HUES48 (cell line): ENCODE results near the gene LIN54.
"Not testable (repeated sequence)": the region's sequence is repeated elsewhere in the genome, so short reads cannot be mapped to it uniquely, and the experiment has no call there.

Experiments used
- H3K27ac ChIP-seq: one replicate; pipeline ENCODE4 v1.7.0; 2013; ENCODE audit warnings: low read depth, low read length, inconsistent platforms
- H3K27me3 ChIP-seq: 2 replicates; pipeline ENCODE4 v1.6.1; 2013; ENCODE audit warnings: mild to moderate bottlenecking, low read length; ENCODE audit not compliant: control insufficient read depth, insufficient read depth
- H3K36me3 ChIP-seq: 2 replicates; pipeline ENCODE4 v1.6.1; 2013; ENCODE audit warnings: low read length; ENCODE audit not compliant: control insufficient read depth, insufficient read depth
- H3K4me1 ChIP-seq: 2 replicates; pipeline ENCODE4 v1.6.1; 2013; ENCODE audit warnings: mild to moderate bottlenecking, low read length; ENCODE audit not compliant: control insufficient read depth, insufficient read depth
- H3K4me3 ChIP-seq: 2 replicates; pipeline ENCODE4 v1.5.1; 2013; ENCODE audit warnings: mild to moderate bottlenecking, low read depth, low read length
- H3K9ac ChIP-seq: 2 replicates; pipeline ENCODE4 v1.6.1; 2013; ENCODE audit warnings: mild to moderate bottlenecking, low read depth, low read length, moderate library complexity
- H3K9me3 ChIP-seq: 2 replicates; pipeline ENCODE4 v1.6.1; 2013; ENCODE audit warnings: low read length; ENCODE audit not compliant: control insufficient read depth, insufficient read depth

The LIN54 gene

GRCh38 chr4:83028976-83029375 lies 18.4 kb upstream of the LIN54 start:
- H3K27me3 ChIP-seq: no peaks in the 10 kb centered on the region; the same call in 1 of the 2 replicates
- no peak overlapping the region for H3K9ac ChIP-seq
- no peaks in the 10 kb centered on the region for H3K4me1 ChIP-seq
- H3K4me3 ChIP-seq: no peak overlapping the region
- no peaks in the 10 kb centered on the region for H3K36me3 ChIP-seq
- H3K9me3 ChIP-seq: peaks cover 6% of the 10 kb centered on the region; the same call in 1 of the 2 replicates
- no peak overlapping the region for H3K27ac ChIP-seq

GRCh38 chr4:83025563-83025962 lies 14.9 kb upstream of the LIN54 start:
- H3K4me1 ChIP-seq: no peaks in the 10 kb centered on the region
- H3K4me3 ChIP-seq: no peak overlapping the region
- no peaks in the 10 kb centered on the region for H3K36me3 ChIP-seq
- H3K27ac ChIP-seq: no peak overlapping the region
- peaks cover 6% of the 10 kb centered on the region; the same call in 1 of the 2 replicates for H3K9me3 ChIP-seq
- no peaks in the 10 kb centered on the region; the same call in 1 of the 2 replicates for H3K27me3 ChIP-seq
- H3K9ac ChIP-seq: no peak overlapping the region

- H3K36me3 ChIP-seq: no peaks in the 10 kb centered on the region
- H3K27ac ChIP-seq: no peak overlapping the region
- H3K9me3 ChIP-seq: peaks cover 6% of the 10 kb centered on the region; the same call in 1 of the 2 replicates
- H3K27me3 ChIP-seq: no peaks in the 10 kb centered on the region
- H3K4me1 ChIP-seq: no peaks in the 10 kb centered on the region
- H3K4me3 ChIP-seq: no peak overlapping the region
- H3K9ac ChIP-seq: no peak overlapping the region
Measured at GRCh38 chr4:83024233-83024632, 13.6 kb upstream of the LIN54 start.

- not testable (repeated sequence) for H3K9me3 ChIP-seq, H3K27ac ChIP-seq, H3K9ac ChIP-seq, H3K4me1 ChIP-seq, H3K36me3 ChIP-seq, H3K4me3 ChIP-seq, H3K27me3 ChIP-seq
Measured at GRCh38 chr4:83023599-83023998, 13.0 kb upstream of the LIN54 start.

GRCh38 chr4:83022724-83023450 lies 12.3 kb upstream of the LIN54 start:
- H3K27ac ChIP-seq: no peak overlapping the region
- no peaks in the 10 kb centered on the region for H3K27me3 ChIP-seq
- no peaks in the 10 kb centered on the region for H3K36me3 ChIP-seq
- H3K9ac ChIP-seq: no peak overlapping the region
- no peaks in the 10 kb centered on the region for H3K4me1 ChIP-seq
- H3K9me3 ChIP-seq: peaks cover 6% of the 10 kb centered on the region; the same call in 1 of the 2 replicates
- no peak overlapping the region for H3K4me3 ChIP-seq

GRCh38 chr4:83019794-83020494 lies 9.3 kb upstream of the LIN54 start:
- no peak overlapping the region for H3K27ac ChIP-seq

GRCh38 chr4:83013902-83014301 lies 3.3 kb upstream of the LIN54 start:
- no peak overlapping the region for H3K9ac ChIP-seq
- no peak overlapping the region for H3K4me3 ChIP-seq
- H3K27me3 ChIP-seq: peaks cover 21% of the 10 kb centered on the region
- H3K9me3 ChIP-seq: no peaks in the 10 kb centered on the region
- H3K4me1 ChIP-seq: peaks cover 19% of the 10 kb centered on the region; the same call in 1 of the 2 replicates
- no peaks in the 10 kb centered on the region for H3K36me3 ChIP-seq
- H3K27ac ChIP-seq: no peak overlapping the region

More at GRCh38 chr4:83019794-83020494, 9.3 kb upstream of the LIN54 start:
- Histone ChIP-seq H3K9ac (no peak overlapping the region), H3K27me3 (no peaks in the 10 kb centered on the region), H3K36me3 (no peaks in the 10 kb centered on the region), H3K9me3 (peaks cover 6% of the 10 kb centered on the region; the same call in 1 of the 2 replicates), H3K4me3 (no peak overlapping the region), H3K4me1 (no peaks in the 10 kb centered on the region)

- Histone ChIP-seq H3K36me3 (no peaks in the 10 kb centered on the region), H3K9ac (peak overlapping the region; percentile 45), H3K27ac (peak overlapping the region; percentile 86), H3K4me3 (peak overlapping the region; percentile 92), H3K27me3 (peaks cover 21% of the 10 kb centered on the region), H3K9me3 (no peaks in the 10 kb centered on the region), H3K4me1 (peaks cover 20% of the 10 kb centered on the region; the same call in 1 of the 2 replicates)
Measured at GRCh38 chr4:83013420-83013867, 2.8 kb upstream of the LIN54 start.

GRCh38 chr4:83012687-83013419 lies 2.2 kb upstream of the LIN54 start:
- H3K4me1 ChIP-seq: peaks cover 20% of the 10 kb centered on the region; the same call in 1 of the 2 replicates
- H3K9me3 ChIP-seq: no peaks in the 10 kb centered on the region
- H3K27ac ChIP-seq: peak overlapping the region; percentile 86
- H3K36me3 ChIP-seq: no peaks in the 10 kb centered on the region
- peak overlapping the region; percentile 92 for H3K4me3 ChIP-seq
- H3K9ac ChIP-seq: peak overlapping the region; percentile 45
- peaks cover 21% of the 10 kb centered on the region for H3K27me3 ChIP-seq

- Histone ChIP-seq H3K36me3 (no peaks in the 10 kb centered on the region), H3K4me1 (peaks cover 20% of the 10 kb centered on the region; the same call in 1 of the 2 replicates), H3K9ac (peak overlapping the region; percentile 15; the same call in 1 of the 2 replicates), H3K4me3 (peak overlapping the region; percentile 92), H3K27me3 (peaks cover 21% of the 10 kb centered on the region), H3K27ac (peak overlapping the region; percentile 66), H3K9me3 (no peaks in the 10 kb centered on the region)
Measured at GRCh38 chr4:83012200-83012686, 1.6 kb upstream of the LIN54 start.
